Brain microvascular endothelial cell (primary cell): ENCODE results near the gene SEC63.
"Not testable (repeated sequence)": the region's sequence is repeated elsewhere in the genome, so short reads cannot be mapped to it uniquely, and the experiment has no call there.

ENCODE experiments used
- DNase-seq: peaks from one replicate; pipeline ENCODE4 v3.0.0-alpha.2; 2020
- H3K27ac ChIP-seq: fragments of 250-450 bp; sonication (Bioruptor Pico); 2 replicates; pipeline ENCODE4 v1.5.1; 2020; ENCODE audit warnings: mild to moderate bottlenecking, moderate library complexity
- H3K27me3 ChIP-seq: fragments of 250-450 bp; sonication (Bioruptor Pico); replicated peaks from 2 replicates; pipeline ENCODE4 v1.5.1; 2020; ENCODE audit warnings: mild to moderate bottlenecking
- H3K36me3 ChIP-seq: fragments of 250-450 bp; sonication (Bioruptor Pico); replicated peaks from 2 replicates; pipeline ENCODE4 v1.5.1; 2020; ENCODE audit warnings: mild to moderate bottlenecking
- H3K4me3 ChIP-seq: 2 replicates; pipeline ENCODE4 v1.5.1; 2011; ENCODE audit warnings: low read depth, mild to moderate bottlenecking, control low read depth, low read length, moderate library complexity
- CTCF ChIP-seq: IDR thresholded peaks from 2 replicates; pipeline ENCODE4 v1.5.1; 2011; ENCODE audit warnings: low read depth, mild to moderate bottlenecking, moderate library complexity, low read length, control low read depth, inconsistent platforms; ENCODE audit errors: missing control alignments
- in situ Hi-C: cut with HindIII; loops from 2 replicates; pipeline ENCODE4 v1.10.0; 2017; ENCODE audit warnings: low sequenced_read_pairs, low pct_ligation_motif_present

The SEC63 gene, protein sequence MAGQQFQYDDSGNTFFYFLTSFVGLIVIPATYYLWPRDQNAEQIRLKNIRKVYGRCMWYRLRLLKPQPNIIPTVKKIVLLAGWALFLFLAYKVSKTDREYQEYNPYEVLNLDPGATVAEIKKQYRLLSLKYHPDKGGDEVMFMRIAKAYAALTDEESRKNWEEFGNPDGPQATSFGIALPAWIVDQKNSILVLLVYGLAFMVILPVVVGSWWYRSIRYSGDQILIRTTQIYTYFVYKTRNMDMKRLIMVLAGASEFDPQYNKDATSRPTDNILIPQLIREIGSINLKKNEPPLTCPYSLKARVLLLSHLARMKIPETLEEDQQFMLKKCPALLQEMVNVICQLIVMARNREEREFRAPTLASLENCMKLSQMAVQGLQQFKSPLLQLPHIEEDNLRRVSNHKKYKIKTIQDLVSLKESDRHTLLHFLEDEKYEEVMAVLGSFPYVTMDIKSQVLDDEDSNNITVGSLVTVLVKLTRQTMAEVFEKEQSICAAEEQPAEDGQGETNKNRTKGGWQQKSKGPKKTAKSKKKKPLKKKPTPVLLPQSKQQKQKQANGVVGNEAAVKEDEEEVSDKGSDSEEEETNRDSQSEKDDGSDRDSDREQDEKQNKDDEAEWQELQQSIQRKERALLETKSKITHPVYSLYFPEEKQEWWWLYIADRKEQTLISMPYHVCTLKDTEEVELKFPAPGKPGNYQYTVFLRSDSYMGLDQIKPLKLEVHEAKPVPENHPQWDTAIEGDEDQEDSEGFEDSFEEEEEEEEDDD

DNA sequence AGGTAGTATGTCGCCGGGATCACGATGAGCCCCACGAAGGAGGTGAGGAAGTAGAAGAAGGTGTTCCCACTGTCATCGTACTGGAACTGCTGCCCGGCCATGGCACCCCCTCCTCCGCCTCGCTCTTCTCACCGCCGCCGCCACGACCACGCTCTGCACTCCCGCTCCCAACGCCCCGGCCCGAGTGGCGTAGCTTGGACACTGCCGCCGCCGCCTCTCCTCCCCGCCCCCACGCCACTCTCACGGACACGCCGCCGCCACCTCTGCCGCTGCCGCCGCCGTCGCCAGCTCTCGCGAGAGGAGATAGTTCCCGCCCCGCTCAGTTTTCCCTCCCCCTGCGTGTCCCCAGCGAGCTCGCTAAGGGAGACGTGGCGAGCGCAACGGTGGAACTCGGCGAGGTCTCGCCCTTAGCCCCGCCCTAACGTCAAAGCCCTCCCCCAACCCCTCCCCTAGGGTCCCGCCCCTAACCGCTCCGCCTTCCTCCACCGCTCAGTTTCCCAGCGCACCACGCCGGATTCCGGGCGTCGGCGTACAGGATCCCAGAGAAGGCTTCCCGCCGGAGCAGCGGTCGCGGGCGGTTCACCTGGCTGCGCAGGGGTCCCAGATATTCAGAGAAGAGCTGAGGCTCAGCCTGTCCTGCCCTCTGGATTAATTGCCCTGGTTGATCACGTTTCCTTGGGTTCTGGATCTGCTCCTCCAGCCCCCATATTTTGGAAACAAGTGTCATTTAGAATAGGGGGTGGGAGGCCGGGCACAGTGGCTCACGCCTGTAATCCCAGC lies at the start of gene SEC63:
Gene SEC63, minus strand, starts transcription at position 300 of the 780 bp plus-strand sequence. Its CDS starts 199 bp downstream, at position 101.
- Histone ChIP-seq H3K27me3 (no peaks in the 10 kb centered on the region), H3K36me3 (no peaks in the 10 kb centered on the region), H3K4me3 (peak within 1 kb of the TSS; percentile 95), H3K27ac (peak within 1 kb of the TSS; percentile 89)
- in situ Hi-C loops = no loop called here
- DNase-seq = peak; percentile 94
- TF ChIP-seq CTCF = no peak

DNA sequence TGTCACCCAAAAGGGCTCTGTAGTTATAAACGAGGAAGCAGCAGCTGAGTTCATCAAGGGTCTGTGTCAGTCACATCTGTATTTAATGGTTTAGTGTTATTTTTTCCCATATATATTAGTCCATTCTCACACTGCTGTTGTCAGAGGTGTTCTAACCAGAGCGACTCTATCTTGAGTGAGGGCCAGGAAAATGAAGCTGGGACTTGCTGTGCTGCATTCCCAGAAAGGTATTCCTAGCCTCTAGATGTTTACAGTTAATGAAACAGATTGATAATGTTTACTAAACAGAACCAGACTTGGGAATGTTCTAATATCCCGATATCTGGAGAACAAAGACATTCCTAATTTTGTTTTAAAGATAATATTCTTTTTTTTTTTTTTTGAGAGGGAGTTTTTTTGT lies 48.0 kb upstream of the SEC63 start:
- in situ Hi-C loops = no loop called here
- DNase-seq = no peak
- no peak overlapping the region for H3K27ac ChIP-seq
- H3K4me3 ChIP-seq = no peak overlapping the region
- H3K36me3 ChIP-seq = no peaks in the 10 kb centered on the region
- TF ChIP-seq CTCF = no peak
- H3K27me3 ChIP-seq = no peaks in the 10 kb centered on the region

DNA sequence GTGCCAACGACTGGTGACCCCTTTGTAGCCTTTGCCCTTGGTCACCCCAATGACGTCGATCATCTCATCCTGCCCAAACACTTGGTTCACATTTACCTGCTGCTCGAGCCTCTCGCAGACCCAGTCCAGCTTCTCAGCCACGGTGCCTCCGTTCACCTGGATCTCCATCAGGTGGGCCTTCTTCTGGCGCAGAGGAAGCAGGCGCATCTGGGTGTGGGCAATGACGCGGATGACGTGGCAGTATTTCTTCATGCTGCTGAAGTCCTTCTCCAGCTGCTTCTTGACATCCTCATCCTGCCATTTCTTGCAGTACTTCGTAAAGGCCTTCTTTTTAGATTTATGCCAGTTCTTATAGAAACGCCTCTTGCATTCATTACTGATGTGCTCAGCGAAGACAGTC lies 46.9 kb upstream of the SEC63 start:
- in situ Hi-C loops = no loop called here
- TF ChIP-seq CTCF = no peak
- Histone ChIP-seq H3K36me3 (no peaks in the 10 kb centered on the region), H3K27ac (no peak overlapping the region), H3K27me3 (no peaks in the 10 kb centered on the region), H3K4me3 (no peak overlapping the region)
- DNase-seq = no peak

GRCh38 chr6:108002365-108003221 lies 44.6 kb upstream of the SEC63 start:
- Histone ChIP-seq H3K36me3 (no peaks in the 10 kb centered on the region), H3K27me3 (no peaks in the 10 kb centered on the region), H3K27ac (no peak overlapping the region), H3K4me3 (no peak overlapping the region)
- in situ Hi-C loops = no loop called here
- TF ChIP-seq CTCF = no peak
- peak; percentile 11 for DNase-seq

GRCh38 chr6:108001696-108002231 lies 43.8 kb upstream of the SEC63 start:
- Histone ChIP-seq H3K27ac (no peak overlapping the region), H3K4me3 (no peak overlapping the region), H3K36me3 (no peaks in the 10 kb centered on the region), H3K27me3 (no peaks in the 10 kb centered on the region)
- DNase-seq = no peak
- TF ChIP-seq CTCF = no peak
- in situ Hi-C loops = no loop called here

DNA sequence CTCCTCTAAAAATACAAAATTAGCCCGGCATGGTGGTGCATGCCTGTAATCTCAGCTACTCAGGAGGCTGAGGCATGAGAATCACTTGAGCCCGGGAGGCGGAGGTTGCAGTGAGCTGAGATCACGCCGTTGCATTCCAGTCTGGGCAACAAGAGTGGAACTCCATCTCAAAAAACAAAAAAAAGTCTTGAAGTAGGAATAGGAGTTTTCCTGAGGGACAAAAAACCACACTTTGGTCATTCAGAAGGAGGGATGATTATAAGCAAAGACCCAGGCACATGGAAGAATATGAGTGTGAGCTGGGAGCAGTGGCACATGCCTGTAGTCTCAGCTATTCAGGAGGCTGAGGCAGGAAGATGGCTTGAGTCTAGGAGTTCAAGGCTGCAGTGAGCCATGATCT lies 42.3 kb upstream of the SEC63 start:
- H3K27ac ChIP-seq, H3K4me3 ChIP-seq, in situ Hi-C loops, DNase-seq, H3K27me3 ChIP-seq, H3K36me3 ChIP-seq: not testable (repeated sequence)
